Putamen (tissue), 1 donor: ENCODE results near the gene ANKS6.

Experiments
- DNase-seq: peaks from one replicate; pipeline ENCODE4 v3.0.0-alpha.2; 2016; ENCODE audit warnings: low spot score

Gene ANKS6

GRCh38 chr9:98815391-98815951 is 19.1 kb upstream of the ANKS6 start:
- DNase-seq: no peak

DNA sequence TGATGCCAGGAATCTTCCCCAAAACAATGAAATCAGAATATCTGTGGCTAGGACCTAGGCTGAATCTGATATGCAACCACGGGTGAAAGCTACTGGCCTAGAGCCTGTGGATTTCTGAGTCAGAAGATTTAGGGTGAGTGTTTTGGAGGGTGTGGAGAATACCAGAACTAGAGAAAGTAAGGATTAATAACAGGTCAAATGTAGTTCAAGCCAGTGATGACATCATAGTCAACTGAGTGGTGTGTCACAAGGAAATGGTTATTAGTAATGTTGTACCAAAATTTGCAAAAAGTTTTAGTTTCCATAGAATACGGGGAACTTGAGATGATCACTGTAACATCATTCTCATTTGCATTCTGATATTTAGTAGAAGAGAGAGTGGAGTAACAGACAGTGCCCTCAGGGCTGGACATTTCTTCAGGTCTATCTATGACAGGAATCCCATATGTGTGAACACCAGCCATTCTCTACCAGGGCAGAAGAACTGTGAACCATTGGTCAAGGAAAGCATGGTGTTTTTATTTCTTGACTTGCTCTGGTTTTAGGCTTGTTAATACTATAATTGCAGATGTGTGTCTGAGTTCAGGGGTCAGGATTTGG is 14.8 kb upstream of the ANKS6 start:
- DNase-seq: no peak

DNA sequence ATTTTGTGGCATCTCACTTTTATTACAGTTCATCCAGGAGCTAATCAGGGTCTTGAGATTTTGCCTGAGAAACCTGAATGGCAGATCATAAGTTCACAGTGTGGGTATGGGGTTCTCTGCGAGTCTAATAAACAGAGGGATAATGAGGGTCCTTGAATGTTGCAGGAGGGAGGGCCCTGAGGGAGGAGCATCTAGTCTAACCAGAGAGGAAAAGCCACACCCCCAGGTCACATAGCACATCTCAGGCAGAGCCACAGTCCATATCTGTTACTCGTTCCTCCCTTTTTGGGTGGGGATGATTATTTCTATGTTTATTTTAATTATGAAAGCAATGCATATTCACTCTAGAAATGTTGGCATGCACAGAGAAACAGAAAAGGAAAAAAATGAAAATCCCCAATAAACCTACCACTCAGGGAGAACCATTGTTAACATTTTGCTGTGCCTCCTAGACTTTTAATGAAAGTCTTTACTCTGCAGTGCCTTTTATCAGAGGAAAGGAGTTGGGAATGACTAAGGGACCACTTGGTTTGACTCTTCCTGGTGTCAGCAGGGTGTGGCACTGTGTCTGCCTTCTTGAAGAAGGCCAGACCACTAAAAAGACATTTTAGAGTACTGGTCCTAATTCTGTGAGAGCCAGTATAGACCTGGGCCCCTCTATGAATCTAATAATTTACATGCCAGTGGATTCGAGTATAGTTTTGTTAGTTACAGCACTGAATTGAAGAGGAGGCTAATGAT is 13.9 kb upstream of the ANKS6 start:
- DNase-seq: no peak

DNA sequence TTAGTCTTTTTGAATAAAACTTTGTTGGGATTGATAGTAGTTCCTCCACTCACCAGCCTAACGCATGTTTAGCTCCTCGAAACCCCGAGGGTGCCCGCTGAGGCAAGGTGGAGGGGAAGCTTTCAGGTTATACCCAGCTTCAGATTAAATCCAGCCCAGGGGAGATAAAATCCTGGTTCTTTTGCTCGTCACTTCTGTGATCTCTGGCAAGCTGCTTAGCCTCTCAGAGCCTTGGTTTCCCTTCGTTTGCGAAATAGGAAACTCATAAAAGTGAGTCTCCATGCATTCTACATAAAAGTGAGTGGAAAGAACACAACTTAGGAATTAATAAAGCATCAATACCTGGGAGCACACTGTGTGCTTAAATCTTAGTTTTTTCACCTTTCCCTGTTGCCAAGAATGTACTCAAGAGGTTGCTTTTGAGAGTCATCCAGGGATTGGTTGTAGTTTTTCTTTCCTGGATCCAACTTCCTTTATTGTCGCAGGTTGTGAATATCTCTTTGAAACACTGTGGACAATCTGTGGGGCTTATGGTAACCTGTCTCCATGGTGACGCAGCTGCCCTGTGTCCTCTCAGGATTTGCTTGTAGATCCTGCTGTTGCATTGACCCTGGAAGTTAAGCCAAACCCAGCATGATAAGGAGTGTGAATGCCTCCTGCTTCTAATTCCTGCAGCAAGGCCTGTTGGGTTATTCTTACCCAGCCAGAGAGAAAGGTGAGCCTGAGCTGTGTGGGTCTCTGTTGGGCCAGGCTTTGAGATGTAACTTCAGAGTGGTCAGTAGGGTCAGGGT is 13.2 kb upstream of the ANKS6 start:
- DNase-seq: no peak

DNA sequence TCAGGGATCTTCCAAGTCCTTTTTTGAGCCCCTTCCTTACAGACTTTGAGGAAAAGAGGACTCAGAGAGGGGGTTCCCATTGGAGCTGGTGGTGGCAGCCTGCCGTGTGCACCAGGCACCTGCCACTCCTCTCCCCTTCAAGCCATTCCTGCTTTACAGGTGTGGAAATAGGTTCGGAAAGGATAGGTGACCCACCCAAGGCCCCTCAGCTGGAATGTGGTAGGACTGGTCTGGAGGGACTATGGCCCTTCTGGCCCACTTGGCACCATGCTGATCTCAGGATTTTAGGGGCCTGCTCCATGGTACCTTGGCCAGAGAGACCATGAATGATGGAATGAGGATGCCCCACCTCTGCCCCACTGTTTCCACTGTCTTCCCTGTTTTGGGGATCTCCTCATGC is 12.5 kb upstream of the ANKS6 start:
- no peak for DNase-seq

DNA sequence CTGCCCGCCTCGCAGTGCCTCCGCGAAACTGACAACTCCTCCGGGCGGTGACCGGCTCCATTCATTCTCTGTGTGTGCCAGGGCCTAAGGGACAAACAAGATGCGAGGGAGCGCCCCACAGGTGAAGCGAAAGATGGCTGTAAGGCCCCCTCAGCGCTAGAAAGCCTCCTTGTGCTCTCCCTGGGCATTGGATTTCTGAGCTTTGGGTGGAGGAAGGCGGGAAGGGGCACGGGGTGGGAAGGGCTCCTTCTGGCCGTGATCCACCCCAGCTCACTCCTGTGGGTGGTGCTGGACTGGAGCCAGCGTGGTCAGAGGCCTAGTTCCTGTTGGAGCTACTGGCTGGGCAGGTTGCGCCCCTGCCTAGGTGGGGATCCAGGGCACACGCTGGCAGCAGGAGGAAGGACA is 12.1 kb upstream of the ANKS6 start:
- DNase-seq: no peak

DNA sequence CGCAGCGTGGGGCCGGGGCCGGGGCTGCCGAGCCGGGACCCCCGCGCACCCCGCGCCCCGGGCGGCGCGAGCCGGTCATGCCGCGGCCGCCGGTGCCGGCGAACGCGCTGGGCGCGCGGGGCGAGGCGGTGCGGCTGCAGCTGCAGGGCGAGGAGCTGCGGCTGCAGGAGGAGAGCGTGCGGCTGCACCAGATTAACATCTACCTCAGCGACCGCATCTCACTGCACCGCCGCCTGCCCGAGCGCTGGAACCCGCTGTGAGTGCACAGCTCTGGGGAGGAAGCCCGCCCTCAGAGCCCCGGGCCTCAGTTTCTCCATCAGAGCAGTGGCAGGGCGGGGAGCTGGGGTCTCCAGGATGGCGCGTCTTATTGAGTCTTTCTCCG is 11.4 kb upstream of the ANKS6 start:
- DNase-seq: no peak

DNA sequence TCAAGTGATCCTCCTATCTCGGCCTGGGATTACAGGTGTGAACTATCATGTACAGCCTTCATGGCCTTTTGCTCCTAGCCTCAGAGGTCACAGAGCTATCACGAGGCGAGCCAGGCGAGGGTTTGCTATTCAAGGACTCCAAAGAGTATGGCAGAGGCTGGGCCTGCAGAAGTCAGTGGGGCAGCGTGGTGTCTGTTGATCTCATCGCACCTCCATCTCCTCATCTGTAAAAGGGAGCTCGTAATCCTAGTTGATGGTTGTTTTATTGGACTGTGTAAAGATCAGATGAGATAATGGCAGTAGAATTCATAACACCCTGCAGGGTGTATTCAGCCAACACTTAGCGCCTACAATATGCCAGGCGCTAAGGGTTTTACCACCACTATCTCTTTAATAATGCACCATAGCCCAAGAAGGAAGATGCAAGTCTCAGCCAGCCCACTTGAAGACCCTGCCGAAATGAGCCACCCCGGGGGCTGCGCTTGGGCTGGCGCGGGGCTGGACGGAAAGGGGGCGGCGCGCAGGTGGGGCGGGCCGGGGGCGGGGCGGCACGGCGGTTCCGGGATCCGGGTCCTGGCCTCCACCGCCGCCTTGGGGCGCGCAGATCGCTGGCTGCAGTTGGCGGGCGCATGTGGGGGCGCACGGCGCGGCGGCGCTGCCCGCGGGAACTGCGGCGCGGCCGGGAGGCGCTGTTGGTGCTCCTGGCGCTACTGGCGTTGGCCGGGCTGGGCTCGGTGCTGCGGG is 10.9 kb upstream of the ANKS6 start, which contains the start of gene GALNT12:
GALNT12 (plus strand) TSS at position 601 of the 744 bp plus-strand sequence; CDS start at position 630, 29 bp downstream.
- peak; percentile 42 for DNase-seq

GRCh38 chr9:98806394-98807035 is 10.2 kb upstream of the ANKS6 start:
- DNase-seq: no peak

DNA sequence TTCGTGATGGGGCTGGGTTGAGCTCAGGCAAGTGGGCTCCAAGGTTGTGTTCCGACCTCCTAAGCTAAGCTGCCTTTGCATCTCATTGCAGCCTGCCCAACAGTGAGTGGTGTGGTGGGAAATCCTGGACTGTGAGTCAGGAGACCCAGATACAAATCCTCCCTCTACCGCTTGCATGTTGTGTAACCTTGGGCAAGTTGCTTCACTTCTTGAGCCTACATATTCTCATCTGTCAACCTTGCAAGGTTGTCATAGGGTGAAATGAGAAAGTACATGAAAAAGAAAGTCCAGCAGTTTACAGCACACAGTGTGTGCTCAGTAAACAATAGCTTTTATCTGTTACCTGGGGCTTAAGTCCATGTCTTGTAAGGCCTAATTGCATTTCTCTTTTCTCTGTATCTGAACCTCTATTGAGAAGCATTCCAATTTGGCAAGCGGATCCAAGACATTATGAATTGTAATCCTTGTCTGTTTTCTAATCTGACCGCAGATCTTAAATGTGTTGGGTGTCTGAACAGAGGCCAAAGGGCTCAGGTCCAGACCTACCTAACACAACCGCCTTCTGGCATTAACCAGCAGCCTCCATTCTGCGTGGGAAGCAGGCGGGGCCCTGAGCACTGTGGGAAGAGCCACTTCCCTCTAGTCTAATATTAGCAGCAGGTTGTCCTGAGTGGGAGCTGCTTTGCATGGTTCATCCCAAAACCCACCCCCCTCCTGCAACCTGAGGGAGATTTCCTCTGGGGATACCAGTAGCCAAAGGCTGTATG is 9.3 kb upstream of the ANKS6 start:
- no peak for DNase-seq

DNA sequence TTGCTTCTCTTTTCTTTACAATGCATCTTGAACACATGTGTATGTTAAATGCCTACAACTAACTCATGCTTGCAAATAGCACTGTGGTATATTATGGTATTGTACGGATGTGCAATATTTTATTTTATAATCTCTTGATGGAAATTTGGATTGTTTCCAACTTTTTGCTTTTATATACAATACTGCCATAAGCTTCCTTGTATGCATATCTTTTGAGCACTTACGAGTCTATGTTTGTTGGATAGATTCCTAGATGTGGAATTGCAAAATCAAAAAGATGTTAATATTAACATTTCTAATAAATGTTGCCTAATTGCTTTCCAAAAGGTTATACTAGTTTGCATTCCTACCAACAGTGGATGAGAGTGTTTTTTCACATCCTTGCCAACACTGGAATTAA is 7.7 kb upstream of the ANKS6 start:
- DNase-seq: no peak

GRCh38 chr9:98801969-98802371 is 5.6 kb upstream of the ANKS6 start:
- DNase-seq: no peak

- no peak for DNase-seq
These were observed 5.2 kb upstream of the ANKS6 start for GRCh38 chr9:98801561-98801960.

GRCh38 chr9:98798254-98798653 is 1.9 kb upstream of the ANKS6 start:
- no peak for DNase-seq

GRCh38 chr9:98797491-98797890 is 1.1 kb upstream of the ANKS6 start:
- DNase-seq: no peak

DNA sequence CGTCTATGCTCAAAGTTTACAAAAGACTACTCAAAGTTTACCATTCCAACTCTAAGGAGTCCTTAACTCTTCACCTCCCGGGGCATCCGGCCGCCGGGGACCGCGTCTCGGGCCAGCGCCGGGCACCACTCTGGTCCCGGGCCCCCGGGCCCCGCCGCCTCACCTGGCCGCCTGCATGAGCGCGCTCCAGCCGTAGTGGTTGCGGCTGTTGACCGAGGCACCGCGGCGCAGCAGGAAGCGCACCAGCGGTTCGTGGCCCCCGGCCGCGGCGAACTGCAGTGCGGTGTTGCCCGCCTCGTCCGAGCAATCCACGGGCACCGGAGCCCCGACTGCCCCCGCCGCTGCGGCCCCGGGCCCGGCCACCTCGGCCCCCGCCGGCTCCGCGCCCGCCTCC is 388 bp downstream of the ANKS6 start:
- no peak for DNase-seq

DNA sequence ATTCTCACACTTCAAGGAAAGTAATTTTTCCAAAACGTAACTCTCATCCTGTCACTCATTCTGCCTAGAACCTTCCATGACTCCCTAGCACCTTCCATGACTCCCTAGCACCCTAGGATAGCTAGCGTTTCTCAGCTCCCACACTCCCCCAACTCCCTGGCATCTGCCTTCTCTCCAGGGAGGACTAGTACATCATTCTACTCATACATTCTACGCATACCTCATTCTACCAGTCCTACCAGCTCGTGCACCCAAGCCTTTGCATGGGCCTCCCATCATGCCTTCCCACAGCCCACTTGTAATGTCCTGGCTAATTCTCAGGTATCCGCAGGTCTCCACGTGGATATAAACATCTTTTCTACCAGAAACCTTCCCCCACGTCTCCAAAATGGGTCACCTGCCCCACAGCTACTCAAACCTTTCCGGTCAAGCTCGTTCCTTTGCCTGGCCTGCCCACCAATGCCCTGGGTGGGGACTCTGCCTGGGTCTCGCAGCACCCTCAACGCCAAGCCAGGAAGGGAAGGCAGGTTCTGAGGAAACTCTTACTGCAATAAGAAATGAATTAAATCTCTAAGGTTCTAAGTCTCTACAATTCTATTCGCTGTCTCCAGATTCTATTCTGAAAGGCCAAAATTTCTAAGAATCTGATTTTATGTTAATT is 930 bp downstream of the ANKS6 start:
- no peak for DNase-seq

GRCh38 chr9:98794802-98795201 is 1.6 kb downstream of the ANKS6 start:
- no peak for DNase-seq

DNA sequence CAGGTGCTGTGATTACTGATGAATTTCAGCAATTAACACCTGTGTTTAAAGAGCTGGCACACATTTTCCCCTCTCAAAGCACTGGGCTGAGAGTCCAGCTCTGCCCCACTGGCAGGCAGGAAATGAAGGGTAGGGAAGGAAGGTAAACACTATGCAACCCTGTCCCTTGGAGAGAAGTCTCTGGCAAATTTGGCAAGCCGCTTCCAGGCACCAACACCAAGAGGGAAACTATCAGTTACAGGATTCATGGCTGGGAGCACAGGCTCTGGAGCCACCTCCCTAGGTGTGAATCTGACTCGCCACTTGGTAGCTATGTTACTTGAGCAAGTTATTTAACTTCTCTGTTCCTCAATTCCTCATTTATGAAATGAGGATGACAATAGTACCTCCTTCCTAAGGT is 3.3 kb downstream of the ANKS6 start:
- DNase-seq: no peak
